Testis (tissue), 3 donors: ENCODE measurements around the gene RPTOR. TPM values are rescaled to one million over a fixed set of nuclear protein-coding genes. Genes with fewer than 3 reads are reported as not detected.

ENCODE experiments used
- DNase-seq: peaks from one replicate; pipeline ENCODE4 v3.0.0-alpha.2; 2019
- H3K27ac ChIP-seq, 2 donors: fragments of 200-600 bp; sonication (generic); one replicate each; pipeline ENCODE4 v1.5.1; 2019
- H3K27me3 ChIP-seq: fragments of 200-600 bp; sonication (generic); one replicate; pipeline ENCODE4 v1.5.1; 2019
- H3K36me3 ChIP-seq: fragments of 200-600 bp; sonication (generic); one replicate; pipeline ENCODE4 v1.5.1; 2017; ENCODE audit warnings: low read depth; ENCODE audit errors: missing control alignments
- H3K4me1 ChIP-seq: fragments of 200-600 bp; sonication (generic); one replicate; pipeline ENCODE4 v1.5.1; 2019
- H3K4me3 ChIP-seq, 2 donors: fragments of 200-600 bp; sonication (generic); one replicate each; pipeline ENCODE4 v1.5.1; 2017 to 2019
- H3K9me3 ChIP-seq: fragments of 200-600 bp; sonication (generic); one replicate; pipeline ENCODE4 v1.5.1; 2017
- POLR2A ChIP-seq: fragments of 450-650 bp; IDR thresholded peaks from one replicate; pipeline ENCODE4 v1.6.1; 2017; ENCODE audit warnings: antibody characterized with exemption, mild to moderate bottlenecking, moderate library complexity
- WGBS, 2 donors: methylation state at CpG; one replicate each; pipeline ENCODE4 v1.1.5; 2018; 5-methylcytosine and 5-hydroxymethylcytosine counted together
- intact Hi-C: fragments of 100-400 bp; cut with DNase I; formaldehyde crosslinking; loops from one replicate; pipeline ENCODE4 v1.15.1; 2023; ENCODE audit warnings: low total_unique reads
- polyA plus RNA-seq: library from polyadenylated mRNA; stranded (reverse); fragments of 350-450 nt; fragmentation: Illumina TruSeq; extraction: RNeasy Lipid Tissue Mini Kit (QIAGEN cat#74804); gene quantifications from one replicate; pipeline ENCODE4 v1.2.3, GENCODE V29; 2014; ENCODE audit warnings: low read depth, low replicate concordance; ENCODE audit not compliant: insufficient read depth
- total RNA-seq, 2 donors: library from RNA; depleted of rRNA; stranded (reverse); fragments of >200 nt; gene quantifications; one replicate each; pipeline ENCODE4 v1.2.3, GENCODE V29; 2016
- TF ChIP-seq, protein P1 (sequence below), 3 experiments: fragments of 450-650 bp in 2 of 3; fragments of 200-600 bp in 1 of 3; sonication (generic) in 1 of 3; IDR thresholded peaks; one replicate each; pipeline ENCODE4 v1.5.1; 2016 to 2019; ENCODE audit warnings: antibody characterized with exemption in 3 of 3, mild to moderate bottlenecking in 2 of 3, moderate library complexity in 1 of 3

The RPTOR gene
- total and polyA plus RNA-seq, 3 donors from 2014 or later, result 21.8 to 68.3 (median 56.6) TPM

DNA sequence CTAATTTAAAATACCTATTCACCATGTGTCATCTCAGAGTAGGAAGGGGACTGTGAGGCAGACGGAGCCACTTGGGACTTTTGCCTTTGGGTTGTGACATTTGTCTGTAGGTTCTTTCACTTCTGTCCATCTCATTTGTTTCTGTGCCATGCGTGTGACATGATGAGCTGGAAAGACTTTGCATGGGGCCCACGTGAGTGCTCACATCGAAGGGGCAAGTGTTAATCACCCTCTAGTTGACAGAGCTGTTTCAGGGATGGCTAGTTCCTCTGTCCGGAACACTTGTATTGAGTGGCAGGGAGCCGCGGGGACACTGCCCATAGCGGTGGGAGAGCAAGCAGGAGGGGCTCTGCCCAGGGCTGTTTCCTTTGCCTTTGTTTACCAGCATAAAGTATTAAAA is 112.0 kb downstream of the RPTOR start:
- no peak overlapping the region for H3K27ac ChIP-seq
- 76 to 80% methylated on average over 8 of the region's 8 CpGs for WGBS, 2 donors

DNA sequence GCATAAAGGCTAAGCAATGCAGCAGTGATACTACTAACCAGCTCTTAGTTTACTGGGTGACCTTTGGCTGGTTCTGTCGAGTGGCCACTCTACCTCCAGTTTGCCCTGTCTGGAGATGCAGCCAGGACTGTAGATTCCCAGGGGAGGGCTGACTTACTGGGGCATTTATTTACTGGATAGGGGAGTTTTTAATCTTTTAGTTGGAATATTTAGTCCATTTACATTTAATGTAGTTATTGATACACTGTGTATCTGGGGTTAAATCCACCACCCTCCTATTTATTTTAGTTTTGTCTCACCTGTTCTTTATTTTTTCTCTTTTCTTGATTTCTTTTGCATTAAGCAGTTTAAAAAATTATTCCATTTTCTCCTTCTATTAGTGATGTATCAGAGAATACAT is 112.9 kb downstream of the RPTOR start:
- no peak overlapping the region for H3K27ac ChIP-seq
- intact Hi-C loops, result no loop called here
- 100% methylated on average over 1 of the region's 1 CpG for WGBS, 2 donors

More for the DNA sequence above, 112.0 kb downstream of the RPTOR start:
- DNase-seq, result no peak
- TF ChIP-seq, protein P1, sequence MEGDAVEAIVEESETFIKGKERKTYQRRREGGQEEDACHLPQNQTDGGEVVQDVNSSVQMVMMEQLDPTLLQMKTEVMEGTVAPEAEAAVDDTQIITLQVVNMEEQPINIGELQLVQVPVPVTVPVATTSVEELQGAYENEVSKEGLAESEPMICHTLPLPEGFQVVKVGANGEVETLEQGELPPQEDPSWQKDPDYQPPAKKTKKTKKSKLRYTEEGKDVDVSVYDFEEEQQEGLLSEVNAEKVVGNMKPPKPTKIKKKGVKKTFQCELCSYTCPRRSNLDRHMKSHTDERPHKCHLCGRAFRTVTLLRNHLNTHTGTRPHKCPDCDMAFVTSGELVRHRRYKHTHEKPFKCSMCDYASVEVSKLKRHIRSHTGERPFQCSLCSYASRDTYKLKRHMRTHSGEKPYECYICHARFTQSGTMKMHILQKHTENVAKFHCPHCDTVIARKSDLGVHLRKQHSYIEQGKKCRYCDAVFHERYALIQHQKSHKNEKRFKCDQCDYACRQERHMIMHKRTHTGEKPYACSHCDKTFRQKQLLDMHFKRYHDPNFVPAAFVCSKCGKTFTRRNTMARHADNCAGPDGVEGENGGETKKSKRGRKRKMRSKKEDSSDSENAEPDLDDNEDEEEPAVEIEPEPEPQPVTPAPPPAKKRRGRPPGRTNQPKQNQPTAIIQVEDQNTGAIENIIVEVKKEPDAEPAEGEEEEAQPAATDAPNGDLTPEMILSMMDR (IDR thresholded peaks at IDR 0.05), result no peak
- TF ChIP-seq POLR2A, result no peak
- intact Hi-C loops, result no loop called here
- Histone ChIP-seq H3K27me3 (no peaks in the 10 kb centered on the region), H3K9me3 (no peaks in the 10 kb centered on the region), H3K36me3 (no peaks in the 10 kb centered on the region), H3K4me1 (no peaks in the 10 kb centered on the region), H3K4me3 (no peak overlapping the region)

GRCh38 chr17:80658821-80659220 is 114.2 kb downstream of the RPTOR start:
- Histone ChIP-seq H3K36me3 (no peaks in the 10 kb centered on the region), H3K27ac (no peak overlapping the region), H3K4me1 (no peaks in the 10 kb centered on the region), H3K4me3 (no peak overlapping the region), H3K9me3 (no peaks in the 10 kb centered on the region), H3K27me3 (no peaks in the 10 kb centered on the region)
- 76 to 89% methylated on average over 1 to 8 of the region's 8 CpGs for WGBS, 2 donors
- TF ChIP-seq POLR2A, result no peak
- TF ChIP-seq, protein P1 (IDR thresholded peaks at IDR 0.05), result no peak
- intact Hi-C loops, result no loop called here
- no peak for DNase-seq

More for the DNA sequence above, 112.9 kb downstream of the RPTOR start:
- H3K27me3 ChIP-seq, result no peaks in the 10 kb centered on the region
- no peak for DNase-seq
- no peaks in the 10 kb centered on the region for H3K4me1 ChIP-seq
- H3K36me3 ChIP-seq, result no peaks in the 10 kb centered on the region
- H3K9me3 ChIP-seq, result no peaks in the 10 kb centered on the region
- TF ChIP-seq POLR2A, result no peak
- TF ChIP-seq, protein P1 (IDR thresholded peaks at IDR 0.05), result no peak
- no peak overlapping the region for H3K4me3 ChIP-seq

GRCh38 chr17:80659651-80660050 is 115.0 kb downstream of the RPTOR start:
- no peaks in the 10 kb centered on the region for H3K36me3 ChIP-seq
- 96% methylated on average over 12 of the region's 12 CpGs for WGBS, 2 donors
- no peak overlapping the region for H3K4me3 ChIP-seq
- TF ChIP-seq, protein P1 (IDR thresholded peaks at IDR 0.05), result no peak
- TF ChIP-seq POLR2A, result no peak
- H3K27ac ChIP-seq, result no peak overlapping the region
- H3K9me3 ChIP-seq, result no peaks in the 10 kb centered on the region
- intact Hi-C loops, result no loop called here
- DNase-seq, result no peak
- no peaks in the 10 kb centered on the region for H3K27me3 ChIP-seq
- peaks cover 8% of the 10 kb centered on the region for H3K4me1 ChIP-seq

GRCh38 chr17:80660527-80661198 is 116.0 kb downstream of the RPTOR start:
- Histone ChIP-seq H3K4me3 (no peak overlapping the region), H3K9me3 (no peaks in the 10 kb centered on the region), H3K4me1 (peaks cover 8% of the 10 kb centered on the region), H3K27me3 (no peaks in the 10 kb centered on the region), H3K36me3 (no peaks in the 10 kb centered on the region), H3K27ac (no peak overlapping the region)
- WGBS, 2 donors, result 88 to 89% methylated on average over 13 of the region's 13 CpGs
- intact Hi-C loops, result no loop called here
- TF ChIP-seq POLR2A, result no peak
- TF ChIP-seq, protein P1 (IDR thresholded peaks at IDR 0.05), result no peak
- DNase-seq, result no peak
